ENCODE results near the gene DCUN1D3. TPM values are rescaled to one million over a fixed set of nuclear protein-coding genes. Genes with fewer than 3 reads are reported as not detected.
A peak's percentile ranks its signal among the peaks of the same experiment; 100 is the strongest.

DCUN1D3 gene
- total RNA-seq, 1 experiment from 2014 or later = 10.5 TPM

DNA sequence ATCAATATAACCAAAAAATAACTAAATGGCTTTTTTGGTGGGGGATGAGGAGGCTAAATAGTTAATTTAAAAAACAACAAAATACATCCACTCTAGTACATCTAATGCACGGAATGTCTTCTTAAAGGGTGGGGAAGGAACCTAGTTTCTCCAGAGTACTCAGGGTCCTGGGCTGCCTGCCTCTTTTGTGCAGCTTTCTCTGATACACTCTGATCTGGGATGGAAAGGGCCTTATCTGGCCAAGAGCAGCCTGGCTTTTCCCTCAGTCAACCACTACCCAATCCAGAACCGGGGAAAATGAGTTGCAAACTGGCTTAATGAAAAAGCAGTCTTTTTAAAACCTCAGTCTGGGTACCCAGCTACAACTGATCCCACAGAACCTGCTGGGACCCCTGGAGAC lies 42.9 kb downstream of the DCUN1D3 start:
- no peak overlapping the region for H2AFZ ChIP-seq (ENCODE audit: low read length)
- peaks cover 21% of the 10 kb centered on the region for H3K4me1 ChIP-seq (ENCODE audit: insufficient read depth, low read length)
- no peaks in the 10 kb centered on the region for H3K27me3 ChIP-seq (ENCODE audit: low read length)
- no peaks in the 10 kb centered on the region for H3K9me3 ChIP-seq (ENCODE audit: low read length)
- no peak overlapping the region for H3K4me2 ChIP-seq (ENCODE audit: low read length)
- ChIA-PET CTCF (no interaction called here), POLR2A (ENCODE audit: unreplicated experiment) (no interaction called here)
- H3K9ac ChIP-seq (ENCODE audit: low read length) = no peak overlapping the region
- no peak overlapping the region for H3K27ac ChIP-seq (ENCODE audit: low read length)
- no peaks in the 10 kb centered on the region for H3F3A ChIP-seq (ENCODE audit: low read length, unreplicated experiment)
- H3K36me3 ChIP-seq (ENCODE audit: low read depth, low read length) = peaks cover 14% of the 10 kb centered on the region
- intact Hi-C loops (cut with micrococcal nuclease) = no loop called here
- DNase-seq (no peak), ATAC-seq (no peak)
- no TSS peak for BruUV-seq (replicated peaks)
- no peak overlapping the region for H3K4me3 ChIP-seq (ENCODE audit: low read length)
- TF ChIP-seq EZH2phosphoT487 (IDR thresholded peaks at IDR 0.05; ENCODE audit: borderline replicate concordance, low read length) (no peak), EZH2 (IDR thresholded peaks at IDR 0.05; ENCODE audit: low read length, unreplicated experiment) (no peak), CTCF (conservative IDR thresholded peaks at IDR 0.05; ENCODE audit: low read depth, low read length) (no peak)
- no peaks in the 10 kb centered on the region for H4K20me1 ChIP-seq (ENCODE audit: low read length)
- no peaks in the 10 kb centered on the region for H3K9me2 ChIP-seq (replicated peaks; ENCODE audit: low read length)
- H3K79me2 ChIP-seq (ENCODE audit: low read length) = 0 out of 2 replicates have a peak, but pooled peaks cover 3% of the 10 kb centered on the region

DNA sequence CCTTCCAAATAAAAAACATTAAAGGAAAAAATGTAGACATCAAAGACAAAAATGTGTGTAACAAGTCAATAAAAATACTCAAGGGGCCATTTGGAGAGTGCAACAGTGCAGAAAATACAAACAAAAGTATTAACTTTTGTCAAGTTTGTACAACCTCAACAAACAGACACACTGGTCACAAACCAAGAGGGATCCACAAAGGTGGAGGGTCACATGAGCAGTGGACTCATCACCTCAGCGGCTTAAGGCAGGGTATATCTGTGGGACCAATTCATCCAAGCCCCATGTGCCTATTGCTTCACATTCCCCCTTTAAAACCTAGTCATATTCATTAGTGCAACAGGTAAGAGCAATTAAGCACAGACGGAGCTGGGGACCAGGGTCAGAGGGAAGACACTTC lies 45.2 kb downstream of the DCUN1D3 start:
- intact Hi-C loops (cut with micrococcal nuclease) = loop anchor here (5.0 kb wide), 1 partner anchor 247 kb away; no protein-coding TSS in a partner anchor
- Histone ChIP-seq H3K27me3 (ENCODE audit: low read length) (no peaks in the 10 kb centered on the region), H3F3A (ENCODE audit: low read length, unreplicated experiment) (no peaks in the 10 kb centered on the region), H3K9me3 (ENCODE audit: low read length) (no peaks in the 10 kb centered on the region), H3K79me2 (ENCODE audit: low read length) (no peaks in the 10 kb centered on the region), H3K36me3 (ENCODE audit: low read depth, low read length) (peaks cover 12% of the 10 kb centered on the region), H3K9ac (ENCODE audit: low read length) (no peak overlapping the region), H3K4me3 (ENCODE audit: low read length) (no peak overlapping the region), H3K9me2 (replicated peaks; ENCODE audit: low read length) (no peaks in the 10 kb centered on the region), H4K20me1 (ENCODE audit: low read length) (no peaks in the 10 kb centered on the region), H3K27ac (ENCODE audit: low read length) (no peak overlapping the region), H3K4me2 (ENCODE audit: low read length) (no peak overlapping the region), H3K4me1 (ENCODE audit: insufficient read depth, low read length) (peaks cover 36% of the 10 kb centered on the region), H2AFZ (ENCODE audit: low read length) (no peak overlapping the region)
- CTCF ChIA-PET = no interaction called here
- TF ChIP-seq EZH2phosphoT487 (IDR thresholded peaks at IDR 0.05; ENCODE audit: borderline replicate concordance, low read length) = no peak
- TF ChIP-seq CTCF (conservative IDR thresholded peaks at IDR 0.05; ENCODE audit: low read depth, low read length) = no peak
- TF ChIP-seq EZH2 (IDR thresholded peaks at IDR 0.05; ENCODE audit: low read length, unreplicated experiment) = no peak
- ATAC-seq (no peak), DNase-seq (no peak)
- POLR2A ChIA-PET (ENCODE audit: unreplicated experiment) = no interaction called here
- no TSS peak for BruUV-seq (replicated peaks)

DNA sequence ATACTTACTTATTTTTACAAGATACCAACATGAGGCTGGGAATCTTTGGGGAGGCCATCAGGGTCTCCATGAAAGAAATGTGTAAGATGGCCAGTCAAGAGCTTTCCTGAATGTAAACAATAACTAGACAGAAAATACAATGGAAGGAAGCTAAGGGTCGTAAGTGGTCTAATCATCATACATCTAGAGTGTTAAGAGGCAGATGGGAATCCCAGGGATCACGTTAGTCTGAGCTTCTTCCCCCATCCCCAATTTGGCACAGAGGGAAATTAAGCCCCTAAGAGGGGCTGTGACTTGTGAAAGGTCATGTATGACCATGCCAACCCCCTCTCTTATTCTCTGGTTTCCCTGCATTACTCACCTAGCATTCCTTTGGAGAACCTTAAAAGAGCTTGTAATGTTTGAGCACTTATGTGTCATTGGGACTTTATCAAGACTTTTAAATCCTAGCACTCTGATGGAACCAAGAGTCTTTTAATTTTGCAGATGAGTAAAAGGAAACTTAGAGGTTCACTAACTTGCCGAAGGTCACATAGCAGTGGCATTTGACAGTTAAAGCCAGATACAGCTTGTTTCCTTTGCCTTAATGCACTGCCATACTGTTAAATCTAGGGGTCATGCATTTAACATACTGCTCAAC lies 46.1 kb downstream of the DCUN1D3 start:
- intact Hi-C loops (cut with micrococcal nuclease) = loop anchor here (5.0 kb wide), 1 partner anchor 248 kb away; no protein-coding TSS in a partner anchor
- TF ChIP-seq EZH2phosphoT487 (IDR thresholded peaks at IDR 0.05; ENCODE audit: borderline replicate concordance, low read length) (no peak), EZH2 (IDR thresholded peaks at IDR 0.05; ENCODE audit: low read length, unreplicated experiment) (no peak), CTCF (conservative IDR thresholded peaks at IDR 0.05; ENCODE audit: low read depth, low read length) (no peak)
- Histone ChIP-seq H3K4me3 (ENCODE audit: low read length) (no peak overlapping the region), H3K9me3 (ENCODE audit: low read length) (no peaks in the 10 kb centered on the region), H3K9ac (ENCODE audit: low read length) (no peak overlapping the region), H3K4me2 (ENCODE audit: low read length) (no peak overlapping the region), H3K27ac (ENCODE audit: low read length) (peak overlapping the region; percentile 12; the same call in 1 of the 2 replicates), H3K79me2 (ENCODE audit: low read length) (no peaks in the 10 kb centered on the region), H3K27me3 (ENCODE audit: low read length) (no peaks in the 10 kb centered on the region), H2AFZ (ENCODE audit: low read length) (no peak overlapping the region), H3K36me3 (ENCODE audit: low read depth, low read length) (peaks cover 12% of the 10 kb centered on the region; the same call in 1 of the 2 replicates), H3K9me2 (replicated peaks; ENCODE audit: low read length) (no peaks in the 10 kb centered on the region), H3F3A (ENCODE audit: low read length, unreplicated experiment) (no peaks in the 10 kb centered on the region), H4K20me1 (ENCODE audit: low read length) (no peaks in the 10 kb centered on the region), H3K4me1 (ENCODE audit: insufficient read depth, low read length) (peaks cover 36% of the 10 kb centered on the region)
- no TSS peak for BruUV-seq (replicated peaks)
- peak; percentile 42 for ATAC-seq
- CTCF ChIA-PET = no interaction called here
- DNase-seq = peak; percentile 50
- POLR2A ChIA-PET (ENCODE audit: unreplicated experiment) = interaction anchor here (0.6 kb wide), 1 partner anchor 17 kb away, joined by 3 read pairs; no protein-coding TSS in a partner anchor

Measured in PC-3 (cell line).